Amniotic epithelial cell (primary cell): ENCODE results near the gene STAP2.
"Not testable (repeated sequence)": the region's sequence is repeated elsewhere in the genome, so short reads cannot be mapped to it uniquely, and the experiment has no call there.

Experiments used
- DNase-seq: peaks from one replicate; pipeline ENCODE4 v3.0.0-alpha.2; 2010; ENCODE audit warnings: low read depth

STAP2 gene

GRCh38 chr19:4357921-4358326 lies 19.3 kb upstream of the STAP2 start:
- no peak for DNase-seq

- DNase-seq, result no peak
Observed at GRCh38 chr19:4357095-4357797, 18.6 kb upstream of the STAP2 start.

GRCh38 chr19:4354897-4355296 lies 16.3 kb upstream of the STAP2 start:
- DNase-seq, result no peak

DNA sequence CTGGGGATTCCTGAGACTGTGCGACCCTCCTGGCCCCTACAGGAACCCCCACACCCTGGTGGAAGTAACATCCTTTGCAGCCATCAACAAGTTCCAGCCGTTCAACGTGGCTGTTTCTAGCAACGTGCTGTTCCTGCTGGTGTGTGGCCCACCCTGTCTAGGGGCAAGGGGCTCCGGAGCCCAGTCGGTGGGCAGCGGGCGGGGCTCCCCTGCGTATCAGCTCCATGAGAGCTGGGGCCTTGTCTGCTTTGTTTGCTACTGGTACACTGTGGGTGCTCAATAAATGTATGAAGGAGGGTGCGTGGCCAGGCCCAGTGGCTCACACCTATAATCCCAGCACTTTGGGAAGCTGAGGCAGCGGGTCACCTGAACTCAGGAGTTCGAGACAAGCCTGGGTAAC lies 15.7 kb upstream of the STAP2 start:
- no peak for DNase-seq

DNA sequence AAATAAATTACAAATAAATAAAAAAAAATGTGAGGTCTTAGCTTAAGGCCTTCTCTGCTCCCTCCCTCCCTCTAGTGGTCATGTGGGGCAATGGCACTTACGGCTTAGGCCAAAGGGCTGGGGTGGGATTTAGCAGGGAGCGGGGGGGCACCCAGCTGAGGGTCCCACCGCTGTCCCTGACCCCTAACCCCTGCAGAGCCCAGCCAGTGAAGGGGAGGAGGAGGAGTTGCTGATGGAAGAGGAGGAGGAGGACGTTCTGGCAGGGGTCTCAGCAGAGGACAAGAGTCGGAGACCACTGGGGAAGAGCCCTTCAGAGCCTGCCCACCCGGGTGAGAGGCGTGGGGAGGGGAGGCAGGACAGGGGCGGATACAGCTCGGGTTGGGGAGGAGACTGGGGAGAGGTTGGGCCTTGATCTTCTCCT lies 14.1 kb upstream of the STAP2 start:
- DNase-seq, result peak; percentile 61

- DNase-seq, result no peak
Observed at GRCh38 chr19:4350726-4351125, 12.1 kb upstream of the STAP2 start.

DNA sequence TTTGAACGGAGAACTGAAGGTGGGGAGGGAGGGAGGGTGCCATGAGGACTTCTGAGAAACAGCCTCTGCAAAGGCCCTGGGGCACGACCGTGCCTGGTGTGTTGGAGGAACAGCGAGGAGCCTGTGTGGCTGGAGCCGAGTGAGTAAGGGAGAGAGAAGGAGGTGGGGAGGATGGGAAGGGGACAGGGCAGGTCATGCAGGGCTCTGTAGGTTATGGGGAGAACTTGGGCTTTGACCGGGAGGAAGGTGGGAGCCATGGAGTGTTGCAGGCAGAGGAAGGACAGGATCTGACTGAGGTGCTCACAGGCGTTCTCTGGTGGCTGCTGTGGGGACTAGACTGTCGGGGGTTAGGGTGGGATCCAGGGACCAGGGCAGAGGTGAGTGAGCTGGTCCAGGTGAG lies 11.5 kb upstream of the STAP2 start:
- DNase-seq, result no peak

DNA sequence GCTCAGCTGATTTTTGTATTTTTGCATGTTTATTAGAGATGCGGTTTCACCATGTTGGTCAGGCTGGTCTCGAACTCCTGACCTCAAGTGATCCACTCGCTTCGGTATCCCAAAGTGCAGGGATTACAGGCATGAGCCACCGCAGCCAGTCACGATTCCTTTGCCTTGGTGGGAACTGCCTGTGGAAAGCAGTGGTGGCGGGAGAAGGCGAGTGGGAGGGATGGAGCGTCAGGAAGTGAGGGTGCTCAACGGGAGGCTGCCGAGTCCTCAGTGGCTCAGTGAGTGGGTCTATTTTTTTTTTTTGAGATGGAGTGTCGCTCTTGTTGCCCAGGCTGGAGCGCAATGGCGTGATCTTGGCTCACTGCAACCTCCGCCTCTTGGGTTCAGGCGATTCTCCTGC lies 10.6 kb upstream of the STAP2 start:
- DNase-seq, result not testable (repeated sequence)

DNA sequence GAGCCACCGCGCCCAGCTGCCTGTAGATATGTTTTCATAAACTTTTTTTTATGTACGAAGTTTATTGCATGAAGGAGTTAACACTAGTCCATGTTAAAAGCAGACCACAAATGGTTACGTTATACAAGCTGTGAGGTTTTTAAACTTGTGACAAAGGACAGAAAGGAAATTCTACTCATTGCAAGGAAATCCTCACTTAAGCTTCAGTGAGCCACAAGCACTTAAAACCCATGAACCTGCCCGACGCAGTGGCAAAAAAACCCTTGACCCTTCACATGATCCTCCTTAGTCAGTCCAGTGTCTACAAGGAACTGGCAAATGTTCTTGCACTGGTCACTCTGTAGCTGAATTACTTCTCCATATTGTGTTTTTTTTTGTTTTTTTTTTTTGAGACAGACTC lies 8.9 kb upstream of the STAP2 start:
- no peak for DNase-seq

- no peak for DNase-seq
Observed at GRCh38 chr19:4346020-4346383, 7.4 kb upstream of the STAP2 start.

- DNase-seq, result no peak
Observed at GRCh38 chr19:4345342-4346019, 6.9 kb upstream of the STAP2 start.

DNA sequence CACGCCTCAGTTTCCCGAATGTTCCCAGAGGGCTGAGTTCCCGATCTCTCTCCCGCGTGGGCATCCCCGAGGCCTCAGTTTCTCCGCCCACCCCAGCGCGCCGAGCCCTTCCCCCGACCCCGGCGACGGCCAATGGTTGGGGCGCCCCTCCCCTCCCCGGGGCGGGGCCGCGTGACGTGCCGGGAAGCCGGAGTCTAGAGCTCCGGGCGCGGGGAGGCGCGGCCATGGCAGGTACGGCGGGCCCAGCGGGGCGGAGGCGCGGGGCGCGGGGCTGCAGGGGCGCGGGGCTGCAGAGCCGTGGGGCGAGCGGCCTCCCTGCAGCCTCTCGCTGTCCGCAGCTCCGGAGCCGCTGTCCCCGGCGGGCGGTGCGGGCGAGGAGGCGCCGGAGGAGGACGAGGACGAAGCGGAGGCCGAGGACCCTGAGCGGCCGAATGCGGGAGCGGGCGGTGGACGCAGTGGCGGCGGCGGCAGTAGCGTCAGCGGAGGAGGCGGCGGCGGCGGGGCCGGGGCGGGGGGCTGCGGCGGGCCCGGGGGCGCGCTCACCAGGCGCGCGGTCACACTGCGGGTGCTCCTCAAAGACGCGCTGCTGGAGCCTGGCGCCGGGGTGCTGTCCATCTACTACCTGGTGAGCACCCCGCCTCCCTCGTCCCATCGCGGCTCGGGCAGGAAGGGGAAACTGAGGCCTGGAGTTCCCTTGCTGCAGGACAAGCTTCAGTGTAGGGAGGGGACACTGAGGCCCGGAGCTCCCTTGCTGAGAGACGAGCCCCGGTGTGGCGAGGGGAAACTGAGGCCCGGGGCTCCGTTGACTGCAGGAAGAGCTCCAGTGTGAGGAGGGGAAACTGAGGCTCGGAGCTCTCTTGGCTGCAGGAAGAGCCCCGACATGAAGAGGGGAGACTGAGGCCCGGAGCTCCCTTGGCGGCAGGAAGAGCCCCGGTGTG lies 5.0 kb upstream of the STAP2 start, which contains the start of gene MPND:
TSS of gene MPND (plus strand) at position 193 of the 938 bp plus-strand sequence. CDS start at position 225, 32 bp downstream.
- peak; percentile 68 for DNase-seq

- DNase-seq, result peak; percentile 100
Observed at GRCh38 chr19:4342615-4343369, 4.2 kb upstream of the STAP2 start.

- DNase-seq, result peak; percentile 82
Observed at GRCh38 chr19:4342314-4342614, 3.6 kb upstream of the STAP2 start.

DNA sequence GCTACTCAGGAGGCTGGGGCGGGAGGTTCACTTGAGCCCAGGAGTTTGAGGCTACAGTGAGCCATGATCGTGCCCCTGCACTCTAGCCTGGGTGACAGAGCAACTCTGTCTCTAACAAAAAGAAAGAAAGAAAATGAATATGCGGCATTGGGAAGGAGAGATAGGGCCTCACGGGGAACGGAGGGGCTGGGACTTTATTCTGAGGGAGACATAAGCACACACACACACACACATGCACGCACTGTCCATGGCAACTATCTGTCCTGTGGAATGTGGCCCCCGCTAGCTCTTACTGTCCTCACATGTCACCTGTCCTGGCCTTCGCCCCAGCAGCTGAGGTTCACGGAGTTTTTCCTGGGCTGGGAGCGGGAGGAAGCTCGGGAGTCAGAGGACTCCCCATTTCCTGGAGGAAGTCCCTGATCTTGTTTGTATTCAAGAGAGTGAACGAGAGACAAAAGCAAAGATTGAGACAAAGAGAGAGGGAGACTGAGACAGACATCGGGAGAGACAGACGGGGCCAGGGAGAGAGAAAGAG lies 654 bp downstream of the STAP2 start:
- DNase-seq, result peak; percentile 15

GRCh38 chr19:4334929-4335570 lies 3.6 kb downstream of the STAP2 start:
- DNase-seq, result no peak

GRCh38 chr19:4329858-4330257 lies 8.8 kb downstream of the STAP2 start:
- no peak for DNase-seq

- DNase-seq, result not testable (repeated sequence)
Observed at GRCh38 chr19:4328991-4329681, 9.5 kb downstream of the STAP2 start.

DNA sequence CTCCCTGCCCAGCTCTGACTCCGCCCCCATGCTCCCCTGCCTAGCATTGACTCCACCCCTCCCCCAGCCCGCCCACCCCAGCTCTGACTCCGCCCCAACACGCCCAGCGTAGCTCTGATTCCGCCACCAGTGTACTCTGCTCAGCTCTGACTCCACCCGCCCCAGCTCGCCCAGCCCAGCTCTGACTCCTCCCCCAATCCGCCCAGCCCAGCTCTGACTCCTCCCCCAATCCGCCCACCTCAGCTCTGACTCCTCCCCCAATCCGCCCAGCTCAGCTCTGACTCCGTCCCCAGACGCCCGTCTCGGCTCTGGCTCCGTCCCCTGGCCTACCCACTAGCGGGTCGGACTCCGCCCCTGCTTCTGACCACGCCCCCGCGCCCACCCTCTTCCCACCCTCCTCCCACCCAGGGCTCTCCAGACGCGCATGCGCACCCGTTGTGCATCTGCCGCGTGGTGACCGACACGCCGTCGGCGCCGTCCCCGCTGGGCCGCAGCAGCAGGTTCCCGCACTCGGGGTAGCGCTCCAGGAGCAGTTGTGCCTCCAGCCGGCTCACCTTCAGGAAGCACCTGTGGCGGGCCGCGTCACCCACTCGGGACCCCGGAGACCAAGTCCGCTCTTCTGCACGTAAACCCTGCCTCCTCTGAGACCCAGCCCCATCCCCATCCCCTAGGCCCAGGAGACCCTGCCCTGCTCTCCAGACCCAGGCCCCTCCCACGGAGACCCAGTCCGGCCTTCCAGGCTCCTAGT lies 10.2 kb downstream of the STAP2 start:
- peak; percentile 81 for DNase-seq

DNA sequence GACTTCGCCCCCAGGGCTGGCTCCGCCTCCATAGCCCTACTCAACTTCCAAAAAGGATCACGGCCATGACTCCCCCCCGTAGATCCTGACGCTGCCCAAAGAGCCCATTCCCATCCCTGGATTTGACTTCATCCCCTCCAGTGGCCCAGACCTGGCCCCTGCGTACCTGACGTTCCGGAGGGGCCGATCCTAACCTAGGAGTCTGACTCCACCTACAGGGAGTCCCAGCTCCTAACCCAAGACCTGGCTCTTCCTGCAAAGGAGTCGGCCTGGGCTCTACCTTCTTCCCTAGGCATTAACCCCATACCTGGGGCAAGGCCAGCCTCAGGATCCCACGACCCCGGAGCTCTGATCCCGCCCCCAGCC lies 10.8 kb downstream of the STAP2 start:
- DNase-seq, result no peak
